HUES64 (cell line): ENCODE results near the gene CUL4B.

Experiments
- H3K27ac ChIP-seq: 2 replicates; pipeline ENCODE4 v1.7.0; 2013; ENCODE audit warnings: low read depth, low read length, inconsistent platforms
- H3K27me3 ChIP-seq: 2 replicates; pipeline ENCODE4 v1.6.1; 2013; ENCODE audit warnings: mild to moderate bottlenecking, low read length; ENCODE audit not compliant: insufficient read depth
- H3K36me3 ChIP-seq: 2 replicates; pipeline ENCODE4 v1.6.1; 2013; ENCODE audit warnings: mild to moderate bottlenecking, low read length; ENCODE audit not compliant: insufficient read depth
- H3K4me1 ChIP-seq: 2 replicates; pipeline ENCODE4 v1.6.1; 2013; ENCODE audit warnings: mild to moderate bottlenecking, low read length, moderate library complexity; ENCODE audit not compliant: insufficient read depth
- H3K4me3 ChIP-seq: 2 replicates; pipeline ENCODE4 v1.5.1; 2013; ENCODE audit warnings: mild to moderate bottlenecking, low read length, moderate library complexity
- H3K9ac ChIP-seq: 2 replicates; pipeline ENCODE4 v1.6.1; 2013; ENCODE audit warnings: mild to moderate bottlenecking, low read depth, low read length
- H3K9me3 ChIP-seq: 2 replicates; pipeline ENCODE4 v1.6.1; 2013; ENCODE audit warnings: low read depth, low read length; ENCODE audit not compliant: insufficient read depth
- WGBS: fragments of 150-250, 120-280 bp; methylation state at CpG from one replicate; pipeline ENCODE4 v1.1.7; 2013; ENCODE audit warnings: missing lambda C conversion rate; 5-methylcytosine and 5-hydroxymethylcytosine counted together

CUL4B gene

GRCh38 chrX:120564925-120565324 is 4.2 kb upstream of the CUL4B start:
- Histone ChIP-seq H3K27ac (no peak overlapping the region), H3K9me3 (no peaks in the 10 kb centered on the region), H3K36me3 (no peaks in the 10 kb centered on the region), H3K4me1 (0 out of 2 replicates have a peak, but pooled peaks cover 8% of the 10 kb centered on the region), H3K9ac (no peak overlapping the region), H3K4me3 (no peak overlapping the region), H3K27me3 (no peaks in the 10 kb centered on the region)
- WGBS = no CpG with 5 or more reads among the region's 1 CpG

- Histone ChIP-seq H3K4me1 (0 out of 2 replicates have a peak, but pooled peaks cover 8% of the 10 kb centered on the region), H3K9me3 (no peaks in the 10 kb centered on the region), H3K27me3 (no peaks in the 10 kb centered on the region), H3K36me3 (0 out of 2 replicates have a peak, but pooled peaks cover 1% of the 10 kb centered on the region), H3K4me3 (peak overlapping the region; percentile 83; the same call in 1 of the 2 replicates), H3K9ac (no peak overlapping the region), H3K27ac (no peak overlapping the region)
- WGBS = 61% methylated on average over 2 of the region's 2 CpGs
Observed at GRCh38 chrX:120562569-120562926, 1.8 kb upstream of the CUL4B start.

- peak overlapping the region; percentile 81 for H3K9ac ChIP-seq
- H3K27ac ChIP-seq = peak overlapping the region; percentile 78
- H3K4me1 ChIP-seq = 0 out of 2 replicates have a peak, but pooled peaks cover 8% of the 10 kb centered on the region
- peaks cover 6% of the 10 kb centered on the region; the same call in 1 of the 2 replicates for H3K36me3 ChIP-seq
- WGBS = 14% methylated on average over 12 of the region's 12 CpGs
- peak overlapping the region; percentile 83 for H3K4me3 ChIP-seq
- H3K27me3 ChIP-seq = no peaks in the 10 kb centered on the region
- no peaks in the 10 kb centered on the region for H3K9me3 ChIP-seq
Observed at GRCh38 chrX:120561634-120562568, 1.1 kb upstream of the CUL4B start.

- 2% methylated on average over 8 of the region's 10 CpGs for WGBS
- Histone ChIP-seq H3K9me3 (no peaks in the 10 kb centered on the region), H3K4me1 (0 out of 2 replicates have a peak, but pooled peaks cover 8% of the 10 kb centered on the region), H3K27me3 (no peaks in the 10 kb centered on the region), H3K9ac (peak overlapping the region; percentile 90), H3K27ac (peak overlapping the region; percentile 98), H3K36me3 (peaks cover 16% of the 10 kb centered on the region; the same call in 1 of the 2 replicates), H3K4me3 (peak overlapping the region; percentile 92)
Observed at GRCh38 chrX:120560405-120560841, 339 bp downstream of the CUL4B start.

GRCh38 chrX:120559804-120560203 is 958 bp downstream of the CUL4B start:
- no peaks in the 10 kb centered on the region for H3K27me3 ChIP-seq
- no peaks in the 10 kb centered on the region for H3K9me3 ChIP-seq
- 0 out of 2 replicates have a peak, but pooled peaks cover 8% of the 10 kb centered on the region for H3K4me1 ChIP-seq
- peak overlapping the region; percentile 98; the same call in 1 of the 2 replicates for H3K27ac ChIP-seq
- H3K36me3 ChIP-seq = peaks cover 18% of the 10 kb centered on the region; the same call in 1 of the 2 replicates
- WGBS = 3% methylated on average over 6 of the region's 7 CpGs
- peak overlapping the region; percentile 90 for H3K9ac ChIP-seq
- H3K4me3 ChIP-seq = peak overlapping the region; percentile 92

- Histone ChIP-seq H3K36me3 (peaks cover 24% of the 10 kb centered on the region; the same call in 1 of the 2 replicates), H3K9me3 (no peaks in the 10 kb centered on the region), H3K27me3 (no peaks in the 10 kb centered on the region), H3K27ac (no peak overlapping the region), H3K4me3 (no peak overlapping the region), H3K4me1 (no peaks in the 10 kb centered on the region), H3K9ac (no peak overlapping the region)
- 93% methylated on average over 3 of the region's 5 CpGs for WGBS
Observed at GRCh38 chrX:120556251-120556650, 4.5 kb downstream of the CUL4B start.

- H3K4me1 ChIP-seq = no peaks in the 10 kb centered on the region
- H3K27me3 ChIP-seq = no peaks in the 10 kb centered on the region
- no peak overlapping the region for H3K4me3 ChIP-seq
- 87% methylated on average over 10 of the region's 12 CpGs for WGBS
- peaks cover 14% of the 10 kb centered on the region for H3K36me3 ChIP-seq
- no peak overlapping the region for H3K9ac ChIP-seq
- H3K27ac ChIP-seq = no peak overlapping the region
- H3K9me3 ChIP-seq = no peaks in the 10 kb centered on the region
Observed at GRCh38 chrX:120549483-120550452, 11.0 kb downstream of the CUL4B start.

GRCh38 chrX:120536061-120536460 is 24.7 kb downstream of the CUL4B start:
- no peaks in the 10 kb centered on the region for H3K4me1 ChIP-seq
- H3K27ac ChIP-seq = no peak overlapping the region
- no peak overlapping the region for H3K4me3 ChIP-seq
- H3K27me3 ChIP-seq = no peaks in the 10 kb centered on the region
- no peaks in the 10 kb centered on the region for H3K9me3 ChIP-seq
- H3K9ac ChIP-seq = no peak overlapping the region
- peaks cover 88% of the 10 kb centered on the region for H3K36me3 ChIP-seq

GRCh38 chrX:120534413-120535205 is 26.2 kb downstream of the CUL4B start:
- whole genome bisulfite sequencing = 93% methylated on average over 2 of the region's 3 CpGs
- Histone ChIP-seq H3K4me1 (no peaks in the 10 kb centered on the region), H3K9ac (no peak overlapping the region), H3K27me3 (no peaks in the 10 kb centered on the region), H3K36me3 (peaks cover 88% of the 10 kb centered on the region), H3K9me3 (no peaks in the 10 kb centered on the region), H3K4me3 (no peak overlapping the region), H3K27ac (no peak overlapping the region)

GRCh38 chrX:120522820-120523219 is 37.9 kb downstream of the CUL4B start:
- 100% methylated on average over 1 of the region's 5 CpGs for WGBS
- H3K27ac ChIP-seq = no peak overlapping the region
- peaks cover 12% of the 10 kb centered on the region for H3K36me3 ChIP-seq
- H3K27me3 ChIP-seq = no peaks in the 10 kb centered on the region
- no peaks in the 10 kb centered on the region for H3K9me3 ChIP-seq
- no peak overlapping the region for H3K4me3 ChIP-seq
- H3K4me1 ChIP-seq = no peaks in the 10 kb centered on the region
- H3K9ac ChIP-seq = no peak overlapping the region
